OCI-LY1 (cell line): Measurements from ENCODE around the gene DDO.

Source experiments
- CTCF ChIP-seq: fragments of 200-600 bp; sonication (generic), shearing (Covaris generic); IDR thresholded peaks from 2 replicates; pipeline ENCODE4 v1.5.1; 2017; ENCODE audit warnings: mild to moderate bottlenecking, antibody characterized with exemption, low read length, moderate library complexity, mixed read lengths
- EZH2 ChIP-seq: fragments of 200-600 bp; sonication (generic), shearing (Covaris generic); IDR thresholded peaks from 2 replicates; pipeline ENCODE4 v1.8.0; 2017; ENCODE audit warnings: borderline replicate concordance, mixed run types, mild to moderate bottlenecking, antibody characterized with exemption, low read length, moderate library complexity, mixed read lengths

- TF ChIP-seq EZH2 (no peak), CTCF (no peak)
Measured at GRCh38 chr6:110342759-110343158, 72.6 kb downstream of the DDO start.
